Stimulated activated naive CD4-positive, alpha-beta T cell treated with Interleukin-2 at 50 U/mL for 16 hours (primary cell): ENCODE measurements around the gene LYSMD1.
A peak's percentile ranks its signal among the peaks of the same experiment; 100 is the strongest.

Experiments
- DNase-seq: peaks from one replicate; lab custom pipeline; 2025; lab: John Stamatoyannopoulos, UW

Gene LYSMD1

DNA sequence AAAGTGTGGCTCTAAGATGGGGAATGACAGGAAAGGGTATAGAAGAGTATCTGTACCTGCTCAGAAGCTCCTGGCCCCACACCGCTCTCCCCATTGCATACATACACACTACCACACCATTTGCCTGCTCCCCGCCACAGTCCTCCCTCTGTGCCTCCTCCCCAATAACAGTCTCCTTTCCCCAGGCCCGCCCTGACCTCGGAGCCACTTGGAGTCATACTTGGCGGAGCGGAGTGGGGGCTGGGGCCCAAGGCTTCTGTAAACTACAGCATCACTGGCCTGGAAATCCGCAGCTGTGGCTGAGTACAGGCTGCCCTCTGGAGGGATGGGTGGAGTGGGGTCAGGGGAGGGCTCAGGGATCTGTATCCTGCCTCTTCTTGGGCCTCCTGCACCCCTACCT lies 27.9 kb downstream of the LYSMD1 start:
- DNase-seq = no peak

DNA sequence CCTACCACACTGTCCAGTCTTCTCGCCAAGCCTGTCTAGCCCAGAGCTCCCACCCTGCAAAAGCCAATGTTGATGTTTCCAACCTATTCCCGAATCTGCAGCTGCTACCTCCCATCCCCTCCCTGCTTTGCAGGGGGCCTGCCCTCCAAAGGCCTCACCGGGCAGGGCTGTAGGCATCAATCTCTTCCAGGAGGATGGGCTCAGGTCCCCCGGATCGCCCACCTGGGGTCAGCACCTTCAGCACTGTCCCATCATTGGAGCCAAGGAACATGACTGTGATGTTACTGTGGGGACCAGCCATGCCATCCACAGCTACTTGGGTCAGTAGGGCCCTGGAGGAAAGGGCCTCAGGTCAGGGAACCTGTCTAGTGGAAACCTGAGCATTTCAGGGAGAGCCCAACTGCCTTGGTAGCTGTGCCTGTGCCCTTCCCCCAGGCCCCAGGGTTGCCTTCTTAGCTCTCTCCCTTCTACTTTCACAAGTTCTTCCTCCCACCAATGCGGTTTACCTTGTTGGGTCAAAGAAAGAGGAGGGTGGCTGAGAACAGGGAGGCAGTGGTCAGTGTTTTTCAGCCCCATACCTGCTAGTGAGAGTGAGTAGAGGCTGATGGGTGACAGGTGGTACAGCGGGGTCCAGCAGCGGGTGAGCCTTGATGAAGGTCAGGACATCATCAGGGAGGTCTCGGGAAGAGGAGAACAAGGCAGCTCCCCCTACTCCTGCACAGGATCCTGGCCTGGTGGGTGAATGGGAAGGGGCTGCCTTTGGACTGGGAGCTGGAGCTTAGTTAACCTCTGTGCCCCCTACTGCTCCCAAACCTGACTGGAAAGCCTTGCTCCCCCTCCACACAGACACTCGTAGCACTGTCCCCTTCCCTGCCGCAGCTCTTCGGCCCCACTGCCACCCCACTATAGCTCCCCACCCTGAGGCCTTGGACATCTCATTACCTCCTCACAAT lies 30.0 kb downstream of the LYSMD1 start:
- DNase-seq = no peak

DNA sequence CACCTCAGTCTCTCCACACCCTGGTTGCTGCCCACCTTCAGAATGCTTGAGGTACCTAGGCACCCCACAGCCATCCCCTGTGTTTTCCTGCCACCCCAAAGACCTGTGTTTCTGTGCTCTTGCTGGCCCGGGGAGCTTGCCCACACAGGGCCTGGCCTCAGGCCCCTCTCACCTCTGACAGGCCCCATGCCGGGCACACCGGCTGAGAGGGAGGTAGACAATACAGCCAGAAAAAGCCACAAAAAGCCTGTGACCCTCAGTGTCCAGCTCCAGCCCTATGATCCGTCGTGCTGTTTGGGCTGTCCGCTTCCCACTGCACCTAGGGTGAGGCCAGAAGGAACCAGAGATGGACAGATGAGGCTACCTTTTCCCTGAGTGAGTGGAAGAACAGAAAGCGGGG lies 30.7 kb downstream of the LYSMD1 start:
- no peak for DNase-seq

DNA sequence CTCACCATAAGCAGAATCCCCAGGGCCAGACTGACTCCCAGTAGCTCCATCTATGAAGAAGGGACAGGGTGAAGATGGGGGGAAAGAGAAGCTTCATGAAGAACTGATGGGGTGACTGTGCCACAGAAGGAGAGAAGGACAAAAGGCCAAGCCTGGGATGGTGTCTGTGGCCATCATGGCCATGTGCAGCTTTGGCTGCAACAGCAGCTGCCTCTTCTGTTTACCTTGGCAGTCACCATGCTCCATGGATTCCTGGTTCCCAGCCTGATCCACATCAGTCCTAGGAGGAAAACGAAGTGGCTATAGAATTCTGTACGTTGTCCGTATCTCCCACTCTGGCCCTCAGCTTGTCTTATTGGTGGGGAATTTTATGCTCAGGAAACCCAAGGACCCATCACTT lies 31.3 kb downstream of the LYSMD1 start:
- no peak for DNase-seq

- DNase-seq = no peak
Measured at GRCh38 chr1:151133018-151133806, 32.5 kb downstream of the LYSMD1 start.

DNA sequence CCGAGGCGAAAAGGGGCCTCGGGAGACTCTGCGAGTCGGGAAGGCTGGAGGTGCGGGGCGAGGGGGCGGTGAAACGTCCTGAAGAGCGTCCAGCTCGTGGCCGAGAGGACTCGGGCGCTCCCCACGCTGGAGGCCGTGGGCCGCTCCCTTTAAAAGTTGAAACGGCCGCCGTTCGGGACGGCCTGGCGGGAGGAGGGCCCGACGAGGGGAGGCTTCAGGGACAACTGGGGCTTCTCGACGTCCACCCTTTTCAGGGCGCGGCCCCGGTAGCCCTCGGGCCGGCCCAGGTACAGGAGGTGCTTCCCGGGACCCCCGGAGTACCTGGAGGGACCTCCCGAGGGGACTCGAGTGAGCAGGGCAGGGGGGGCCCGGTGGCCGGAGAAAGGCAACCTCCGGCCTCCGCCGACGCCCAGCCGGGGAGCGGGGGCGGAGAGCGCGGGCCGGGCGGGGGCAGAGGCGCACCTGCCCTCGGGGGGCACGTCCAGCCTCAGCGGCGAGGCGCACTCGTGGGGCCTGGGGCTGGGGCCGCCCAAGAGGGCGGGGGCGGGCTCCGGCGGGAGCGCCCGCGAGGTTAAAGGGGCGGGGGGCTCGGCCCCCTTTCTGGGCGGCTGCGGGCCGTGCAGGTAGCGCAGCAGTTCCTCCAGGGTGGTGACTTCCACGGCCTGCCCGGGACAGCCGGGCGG lies 33.2 kb downstream of the LYSMD1 start:
- no peak for DNase-seq

DNA sequence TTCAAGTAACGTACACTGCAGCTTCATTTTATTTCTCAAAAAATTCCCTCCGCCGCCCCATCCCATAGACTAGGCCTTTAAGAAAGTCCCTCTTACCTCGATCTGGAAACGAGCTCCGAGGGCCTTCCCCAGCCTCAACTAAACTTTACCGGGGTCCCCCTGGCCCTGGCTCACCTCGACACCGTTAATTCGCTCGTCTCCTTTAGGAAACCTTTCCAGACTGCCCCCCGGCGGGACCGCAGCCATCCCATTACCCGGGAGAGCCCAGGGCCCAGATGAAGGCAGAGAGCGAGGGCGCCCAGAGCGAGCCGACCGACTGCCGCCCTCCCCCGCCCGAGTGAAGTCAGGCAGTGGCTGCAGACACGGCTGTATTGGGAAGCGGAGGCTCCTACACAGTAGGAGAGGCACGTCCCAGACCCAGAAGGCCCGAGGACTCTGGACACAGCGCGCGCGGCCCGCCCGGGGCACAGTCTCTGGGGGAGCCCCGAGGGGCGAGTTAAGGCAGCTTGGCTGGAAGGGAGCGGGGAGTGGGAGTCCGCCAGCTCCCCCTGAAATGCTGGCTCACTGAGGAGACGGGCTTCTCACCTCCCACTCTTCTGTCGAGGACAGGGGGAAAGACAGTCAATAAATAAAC lies 33.9 kb downstream of the LYSMD1 start:
- DNase-seq = no peak

- peak; percentile 79 for DNase-seq
Measured at GRCh38 chr1:151130987-151131586, 34.6 kb downstream of the LYSMD1 start.

- no peak for DNase-seq
Measured at GRCh38 chr1:151128800-151129199, 36.9 kb downstream of the LYSMD1 start.

GRCh38 chr1:151124763-151125403 lies 40.8 kb downstream of the LYSMD1 start:
- no peak for DNase-seq

DNA sequence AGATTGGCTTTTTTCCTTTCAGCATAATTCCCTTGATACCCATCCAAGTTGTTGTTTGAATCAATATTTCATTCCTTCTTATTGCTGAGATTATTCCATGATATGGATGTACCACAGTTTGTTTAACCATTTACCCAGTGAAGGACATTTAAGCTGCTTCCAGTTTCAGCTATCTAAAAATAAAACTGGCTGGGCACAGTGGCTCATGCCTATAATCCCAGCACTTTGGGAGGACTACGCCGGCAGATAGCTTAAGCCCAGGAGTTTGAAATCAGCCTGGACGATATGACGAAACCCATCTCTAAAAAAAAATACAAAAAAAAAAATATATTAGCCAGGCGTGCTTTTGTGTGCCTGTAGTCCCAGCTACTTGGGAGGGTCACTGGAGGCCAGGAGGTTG lies 51.8 kb downstream of the LYSMD1 start:
- DNase-seq = no peak
